Ecto neural progenitor cell (in vitro differentiated cells): Measurements from ENCODE around the gene CCDC142.

Experiments used
- DNase-seq: peaks from one replicate; pipeline ENCODE4 v3.0.0-alpha.2; 2018; ENCODE audit warnings: low spot score

Gene CCDC142

GRCh38 chr2:74482801-74483674 lies at the start of gene CCDC142, which contains the start of gene TTC31:
Gene CCDC142 (minus strand): TSS chr2:74482998. CDS start chr2:74482837, 161 bp downstream.
Gene TTC31 (plus strand): TSS chr2:74483081. CDS start chr2:74483096, 15 bp downstream.
- DNase-seq: peak; percentile 96

- no peak for DNase-seq
Measured at GRCh38 chr2:74532222-74532621, 49.4 kb upstream of the CCDC142 start.

GRCh38 chr2:74531666-74532065 lies 48.9 kb upstream of the CCDC142 start:
- DNase-seq: no peak

- DNase-seq: no peak
Measured at GRCh38 chr2:74530239-74531187, 47.7 kb upstream of the CCDC142 start.

GRCh38 chr2:74529357-74530238 lies 46.8 kb upstream of the CCDC142 start, which contains the start of the genes AUP1 and HTRA2:
Gene AUP1 (minus strand): TSS chr2:74529706. CDS start chr2:74529629, 77 bp downstream.
Gene HTRA2 (plus strand): TSS chr2:74529933. CDS start chr2:74530007, 74 bp downstream.
- peak; percentile 99 for DNase-seq

GRCh38 chr2:74528600-74529356 lies 46.0 kb upstream of the CCDC142 start:
- no peak for DNase-seq

GRCh38 chr2:74527741-74528140 lies 44.9 kb upstream of the CCDC142 start:
- no peak for DNase-seq

- no peak for DNase-seq
Measured at GRCh38 chr2:74526649-74527230, 43.9 kb upstream of the CCDC142 start.

GRCh38 chr2:74525717-74526648 lies 43.2 kb upstream of the CCDC142 start, which contains the start of gene DQX1:
Gene DQX1 (minus strand): TSS chr2:74526231. CDS start chr2:74525729, 502 bp downstream.
- DNase-seq: no peak

- no peak for DNase-seq
Measured at GRCh38 chr2:74524955-74525716, 42.3 kb upstream of the CCDC142 start.

- no peak for DNase-seq
Measured at GRCh38 chr2:74524005-74524404, 41.2 kb upstream of the CCDC142 start.

- no peak for DNase-seq
Measured at GRCh38 chr2:74522516-74522915, 39.7 kb upstream of the CCDC142 start.

- DNase-seq: no peak
Measured at GRCh38 chr2:74516650-74517049, 33.9 kb upstream of the CCDC142 start.

GRCh38 chr2:74515981-74516633 lies 33.3 kb upstream of the CCDC142 start:
- DNase-seq: peak; percentile 82

- DNase-seq: peak; percentile 61
Measured at GRCh38 chr2:74515271-74515980, 32.6 kb upstream of the CCDC142 start.

- peak; percentile 64 for DNase-seq
Measured at GRCh38 chr2:74514368-74515270, 31.8 kb upstream of the CCDC142 start, which contains the start of gene TLX2. Gene TLX2 (plus strand): TSS chr2:74514450. CDS start chr2:74514807, 357 bp downstream.
